Measurements from ENCODE around the gene FGF4. TPM values are rescaled to one million over a fixed set of nuclear protein-coding genes. Genes with fewer than 3 reads are reported as not detected.

FGF4 gene
- total RNA-seq, 1 experiment from 2014 or later = not detected

DNA sequence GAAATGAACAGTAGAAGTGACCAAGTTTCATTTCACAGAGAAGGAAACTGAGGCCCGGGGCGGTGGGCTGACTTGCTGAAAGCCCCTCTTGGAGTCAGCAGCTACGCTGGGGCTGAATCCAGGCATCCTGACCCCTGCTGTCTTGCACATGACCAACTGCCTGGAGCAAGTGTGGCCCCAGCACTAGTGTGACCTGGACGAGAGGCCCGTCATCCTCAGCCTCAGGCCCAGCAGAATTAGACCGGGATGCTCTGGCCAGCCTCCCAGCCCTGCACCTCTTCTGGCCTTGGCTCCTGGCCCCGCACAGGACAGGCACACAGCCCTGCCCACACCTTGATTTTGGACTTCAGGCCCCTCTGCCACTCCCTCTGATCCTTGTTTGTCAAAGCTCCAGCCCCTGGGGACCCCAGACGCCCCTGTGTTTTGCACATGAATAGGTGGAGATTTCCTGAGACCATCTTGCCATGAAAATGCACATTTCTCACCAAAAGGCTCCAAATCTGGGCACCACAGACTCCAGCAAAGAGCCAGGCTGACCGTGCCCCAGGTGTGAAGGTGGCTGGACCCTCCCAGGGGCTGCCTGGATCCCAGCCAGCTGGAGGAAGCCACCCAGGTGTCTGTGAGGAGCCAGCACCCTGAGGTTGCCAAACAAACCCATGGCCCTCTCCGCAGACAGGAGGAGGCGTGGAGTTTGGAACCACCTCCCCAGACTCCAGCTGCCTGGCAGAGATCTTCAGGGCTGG lies 24.9 kb downstream of the FGF4 start:
- Histone ChIP-seq H3K4me3 (replicated peaks in 1 of 2; ENCODE audit: low read depth in 1 of 2, low read length in 2 of 2) (no peak overlapping the region), H3K36me3 (ENCODE audit: control insufficient read depth in 1 of 2, insufficient read depth in 2 of 2, low read length in 2 of 2) (no peaks in the 10 kb centered on the region), H3K4me2 (ENCODE audit: low read length) (no peak overlapping the region), H4K20me1 (ENCODE audit: insufficient read depth) (no peaks in the 10 kb centered on the region), H3K9me2 (ENCODE audit: insufficient read depth) (no peaks in the 10 kb centered on the region), H3K79me2 (ENCODE audit: insufficient read depth, low read length) (no peaks in the 10 kb centered on the region), H3K4me1 (ENCODE audit: control insufficient read depth in 1 of 2, insufficient read depth in 2 of 2, low read length in 2 of 2) (no peaks in the 10 kb centered on the region), H3K9me3 (ENCODE audit: control insufficient read depth in 1 of 2, insufficient read depth in 1 of 2, low read depth in 1 of 2, low read length in 2 of 2) (no peaks in the 10 kb centered on the region), H3K9ac (ENCODE audit: low read length) (no peak overlapping the region), H3K27ac (ENCODE audit: low read depth, low read length) (no peak overlapping the region), H3K27me3 (ENCODE audit: insufficient read depth, low read length) (no peaks in the 10 kb centered on the region), H2AFZ (ENCODE audit: low read depth, low read length, poor library complexity, severe bottlenecking) (no peak overlapping the region)
- intact Hi-C loops (cut with micrococcal nuclease) = no loop called here
- no peak for DNase-seq (ENCODE audit: low read depth, low spot score)
- ChIA-PET RAD21 (ENCODE audit: low non-redundant PET in 1 of 2, low total read pairs in 2 of 2, uncharacterized antibody in 2 of 2, unreplicated experiment in 2 of 2) (no interaction called here), CTCF (no interaction called here), POLR2A (no interaction called here)
- ATAC-seq = no peak
- no TSS peak for BruUV-seq (replicated peaks)
- TF ChIP-seq FOSL1 (IDR thresholded peaks at IDR 0.05; ENCODE audit: low read depth) = no peak
- TF ChIP-seq POLR2A (IDR thresholded peaks at IDR 0.05; ENCODE audit: borderline replicate concordance, extremely low read depth, insufficient read depth, insufficient read length) = no peak
- no peak for TF ChIP-seq TCF7L2 (IDR thresholded peaks at IDR 0.05; ENCODE audit: borderline replicate concordance, extremely low read depth, insufficient read depth, insufficient read length)
- no peak for TF ChIP-seq JUND (IDR thresholded peaks at IDR 0.05)
- TF ChIP-seq YY1 (IDR thresholded peaks at IDR 0.05; ENCODE audit: extremely low read depth, insufficient replicate concordance, low read depth, low read length) = no peak
- TF ChIP-seq, protein P1, sequence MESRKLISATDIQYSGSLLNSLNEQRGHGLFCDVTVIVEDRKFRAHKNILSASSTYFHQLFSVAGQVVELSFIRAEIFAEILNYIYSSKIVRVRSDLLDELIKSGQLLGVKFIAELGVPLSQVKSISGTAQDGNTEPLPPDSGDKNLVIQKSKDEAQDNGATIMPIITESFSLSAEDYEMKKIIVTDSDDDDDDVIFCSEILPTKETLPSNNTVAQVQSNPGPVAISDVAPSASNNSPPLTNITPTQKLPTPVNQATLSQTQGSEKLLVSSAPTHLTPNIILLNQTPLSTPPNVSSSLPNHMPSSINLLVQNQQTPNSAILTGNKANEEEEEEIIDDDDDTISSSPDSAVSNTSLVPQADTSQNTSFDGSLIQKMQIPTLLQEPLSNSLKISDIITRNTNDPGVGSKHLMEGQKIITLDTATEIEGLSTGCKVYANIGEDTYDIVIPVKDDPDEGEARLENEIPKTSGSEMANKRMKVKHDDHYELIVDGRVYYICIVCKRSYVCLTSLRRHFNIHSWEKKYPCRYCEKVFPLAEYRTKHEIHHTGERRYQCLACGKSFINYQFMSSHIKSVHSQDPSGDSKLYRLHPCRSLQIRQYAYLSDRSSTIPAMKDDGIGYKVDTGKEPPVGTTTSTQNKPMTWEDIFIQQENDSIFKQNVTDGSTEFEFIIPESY (IDR thresholded peaks at IDR 0.05; ENCODE audit: extremely low read depth, insufficient replicate concordance, low read length) = no peak
- no peak for TF ChIP-seq POLR2AphosphoS5 (IDR thresholded peaks at IDR 0.05; ENCODE audit: low read depth, low read length)
- no peak for TF ChIP-seq ZFX (IDR thresholded peaks at IDR 0.05)
- TF ChIP-seq MAX (IDR thresholded peaks at IDR 0.05) = no peak
- TF ChIP-seq EZH2 (IDR thresholded peaks at IDR 0.05) = no peak
- TF ChIP-seq REST (IDR thresholded peaks at IDR 0.05; ENCODE audit: low read depth) = no peak
- TF ChIP-seq SP1 (IDR thresholded peaks at IDR 0.05; ENCODE audit: low read depth) = no peak
- TF ChIP-seq ZNF274 (IDR thresholded peaks at IDR 0.05; ENCODE audit: low read depth, low read length) = no peak
- TF ChIP-seq CBX3 (IDR thresholded peaks at IDR 0.05; ENCODE audit: low read depth) = no peak
- TF ChIP-seq ELF1 (IDR thresholded peaks at IDR 0.05; ENCODE audit: borderline replicate concordance, low read depth) = no peak
- TF ChIP-seq ATF3 (IDR thresholded peaks at IDR 0.05) = no peak
- no peak for TF ChIP-seq EGR1 (IDR thresholded peaks at IDR 0.05; ENCODE audit: low read depth)
- TF ChIP-seq CEBPB (IDR thresholded peaks at IDR 0.05; ENCODE audit: low read depth) = no peak
- no peak for TF ChIP-seq SRF (IDR thresholded peaks at IDR 0.05; ENCODE audit: low read depth)

Data from HCT116 (cell line).